Activated CD4-positive, CD25-positive, alpha-beta regulatory T cell treated with anti-CD3 and anti-CD28 coated beads, Interleukin-2, amount 50 U/mL, for 24 hours (primary cell): ENCODE results near the gene UBAC2.

Experiments
- ATAC-seq, 2 donors: fragments of 150-1000 bp; cut with Tn5 transposase; one replicate each; pipeline ENCODE4 v1.10.0; 2021; ENCODE audit warnings: mild to moderate bottlenecking in 1 of 2, moderate library complexity in 1 of 2

The UBAC2 gene

DNA sequence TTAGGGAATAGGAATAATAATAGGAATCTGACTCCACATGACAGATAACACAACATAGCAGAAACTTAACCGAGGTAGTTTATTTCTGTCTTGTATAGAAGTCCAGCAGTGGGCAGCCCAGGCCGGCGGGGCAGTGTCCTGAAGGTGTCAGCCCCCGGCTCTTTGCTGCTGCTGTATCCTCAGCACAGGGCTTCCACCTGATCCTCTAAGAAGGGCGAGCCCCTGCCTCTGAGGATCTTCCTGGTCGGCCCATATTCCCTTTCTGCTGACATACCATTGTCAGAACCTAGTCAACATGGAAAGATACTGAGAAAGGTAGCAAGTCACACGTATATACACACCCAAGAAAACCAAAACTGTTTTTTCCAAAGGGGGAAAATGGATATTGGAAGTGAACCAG lies 162.7 kb downstream of the UBAC2 start:
- ATAC-seq = no peak

DNA sequence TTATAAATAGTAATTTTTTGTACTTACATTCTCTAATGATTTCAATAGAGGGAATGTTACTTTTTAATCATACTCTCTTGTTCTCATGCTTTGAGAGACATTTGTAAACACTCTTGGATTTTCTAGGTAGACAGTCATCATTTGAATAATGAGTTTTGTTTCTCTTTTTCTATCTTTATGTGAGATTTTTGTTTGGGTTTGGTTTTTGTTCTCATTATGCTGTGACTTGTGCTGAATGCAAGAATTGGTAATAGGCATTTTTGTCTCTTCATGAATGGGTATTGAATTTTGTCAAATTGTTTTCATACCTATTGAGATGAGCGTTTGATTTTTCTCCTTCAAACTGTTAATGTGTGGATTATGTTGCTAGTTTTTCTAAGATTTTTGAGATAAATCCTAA lies 163.3 kb downstream of the UBAC2 start:
- ATAC-seq = peak; percentile 29 to 52

DNA sequence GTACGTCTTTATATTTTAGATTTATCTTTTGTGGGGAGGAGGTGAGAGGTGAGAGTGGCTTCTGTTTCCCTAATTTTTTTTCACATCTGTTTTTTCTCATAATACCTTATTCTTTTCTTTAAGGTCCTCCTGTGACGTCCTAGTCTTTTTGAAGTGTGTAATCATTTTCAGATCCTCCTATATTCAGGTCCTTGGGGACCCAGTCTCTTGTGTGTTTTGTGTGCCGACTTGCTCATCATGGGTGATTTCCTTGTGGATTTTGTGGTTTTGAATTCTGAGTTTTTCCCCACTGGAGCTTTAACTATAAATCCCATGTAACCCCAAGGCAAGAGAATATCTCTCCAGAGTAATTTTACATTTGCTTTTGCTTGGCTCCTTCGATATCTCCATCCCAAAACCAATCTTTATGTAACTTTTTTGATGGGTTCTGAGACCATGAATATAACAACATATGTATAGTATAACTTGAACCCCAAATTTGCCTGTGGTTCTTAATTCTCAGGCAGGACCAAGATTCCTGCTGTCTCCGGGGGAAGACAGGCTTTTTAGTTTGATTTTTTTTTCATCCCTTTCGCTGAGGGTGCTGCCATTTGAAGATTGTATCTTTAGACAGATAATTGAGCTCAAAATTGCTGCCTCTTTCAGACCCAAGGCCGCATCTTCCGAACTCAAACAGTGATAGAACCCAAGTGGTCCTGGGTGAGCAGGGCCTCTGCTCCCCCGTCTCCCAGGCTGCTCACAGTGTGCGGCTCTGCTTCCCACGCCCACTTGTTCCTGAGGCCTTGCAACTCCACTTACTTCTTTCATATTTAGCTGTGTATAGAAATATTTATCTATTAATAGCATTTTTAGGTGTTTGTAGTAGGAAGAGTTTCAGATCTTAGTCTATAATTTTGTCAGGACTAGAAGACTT lies 165.7 kb downstream of the UBAC2 start:
- ATAC-seq = no peak

DNA sequence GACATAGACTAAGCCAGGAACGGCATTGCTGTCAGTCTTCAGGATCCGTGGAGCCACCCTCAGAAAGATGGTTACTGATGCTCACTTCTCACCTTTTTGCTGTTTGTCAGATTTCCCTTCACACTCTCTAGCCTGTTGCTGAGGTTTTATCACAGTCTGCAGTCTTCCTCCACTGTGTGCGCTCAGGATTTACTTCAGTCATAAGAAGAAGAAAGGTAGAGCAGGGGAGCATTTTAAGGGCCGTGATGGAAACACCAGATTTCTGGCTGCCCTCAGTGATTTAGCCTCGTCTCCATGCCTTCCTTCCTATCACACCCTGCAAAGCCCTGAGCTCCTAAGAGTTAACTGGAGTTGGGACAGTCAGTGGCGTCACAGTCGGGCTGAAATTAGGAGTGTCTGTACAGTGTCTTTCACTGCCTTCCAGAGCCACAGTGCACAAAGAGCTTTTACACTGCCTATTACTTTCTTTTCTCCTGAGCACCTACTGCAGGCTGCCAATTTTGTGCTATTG lies 166.5 kb downstream of the UBAC2 start:
- ATAC-seq = peak in 1 of 2 donors; percentile 14

DNA sequence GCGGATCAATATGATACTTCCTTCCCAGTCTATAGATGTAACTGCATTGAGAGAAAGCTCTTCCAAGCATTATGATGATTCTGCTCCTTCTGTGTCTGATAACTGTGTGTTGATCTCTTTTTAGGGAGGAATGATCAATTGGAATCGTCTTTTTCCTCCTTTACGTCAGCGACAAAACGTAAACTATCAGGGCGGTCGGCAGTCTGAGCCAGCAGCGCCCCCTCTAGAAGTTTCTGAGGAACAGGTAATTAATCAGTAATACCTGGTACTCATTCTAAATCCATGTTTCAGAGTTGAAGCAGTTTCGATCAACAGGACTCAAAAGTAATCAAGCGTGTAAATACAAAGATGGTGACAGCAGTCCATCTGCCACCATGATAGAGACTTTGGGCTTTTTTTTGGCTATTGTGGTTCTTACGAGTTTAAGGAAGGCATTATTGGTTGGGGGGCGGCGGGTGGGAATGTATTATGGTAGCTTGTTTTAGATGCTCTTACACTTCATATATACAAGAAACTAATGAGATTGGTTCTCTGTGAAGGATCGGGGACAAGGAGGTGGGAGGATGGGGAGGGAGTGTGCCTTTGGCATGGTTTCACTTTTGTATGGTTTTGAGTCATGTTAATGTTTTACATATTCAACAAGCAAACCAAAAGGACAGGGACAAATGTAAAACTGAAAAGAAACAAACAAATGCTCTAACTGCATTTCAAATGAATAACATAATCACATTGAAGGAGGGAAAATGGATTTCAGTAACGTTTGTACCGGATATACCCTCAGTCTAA lies 167.2 kb downstream of the UBAC2 start:
- peak in 1 of 2 donors; percentile 34 for ATAC-seq

DNA sequence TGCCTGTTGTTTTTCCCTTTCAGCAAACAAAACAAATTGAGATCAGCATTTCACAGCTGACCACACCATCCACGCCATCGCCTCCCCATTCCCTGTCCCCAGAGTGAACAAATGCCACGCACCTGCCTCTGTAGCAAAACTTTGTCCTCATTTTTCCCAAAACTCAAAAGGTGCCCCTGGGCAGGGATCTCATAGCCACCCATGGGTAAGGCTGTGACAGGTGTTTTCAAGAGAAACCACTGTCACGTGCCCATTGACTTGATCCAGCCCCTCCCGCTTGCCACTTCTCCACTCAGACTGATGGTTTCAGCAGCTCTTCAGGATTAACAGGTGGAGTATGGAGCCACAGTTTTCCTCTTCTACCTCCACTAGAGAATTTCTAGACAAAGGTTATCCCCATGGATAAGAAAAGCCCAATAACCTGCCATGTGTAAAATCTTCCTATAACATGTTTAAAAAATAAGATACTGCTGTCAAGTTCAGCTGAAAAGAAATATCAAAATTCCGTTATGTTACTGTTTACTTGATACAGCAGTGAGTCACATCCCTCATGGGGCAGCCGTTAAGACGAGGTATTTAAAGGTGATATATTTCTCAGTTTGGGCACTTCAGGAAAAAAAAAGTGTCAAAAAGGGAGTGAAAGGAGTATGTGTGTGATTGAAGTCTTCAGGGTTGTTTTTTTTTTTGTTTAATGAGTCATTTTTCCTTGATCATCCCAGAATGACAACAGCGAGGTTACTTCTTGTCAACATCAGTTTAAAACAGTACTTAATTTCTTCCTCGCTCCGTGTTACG lies 170.0 kb downstream of the UBAC2 start:
- ATAC-seq = no peak

DNA sequence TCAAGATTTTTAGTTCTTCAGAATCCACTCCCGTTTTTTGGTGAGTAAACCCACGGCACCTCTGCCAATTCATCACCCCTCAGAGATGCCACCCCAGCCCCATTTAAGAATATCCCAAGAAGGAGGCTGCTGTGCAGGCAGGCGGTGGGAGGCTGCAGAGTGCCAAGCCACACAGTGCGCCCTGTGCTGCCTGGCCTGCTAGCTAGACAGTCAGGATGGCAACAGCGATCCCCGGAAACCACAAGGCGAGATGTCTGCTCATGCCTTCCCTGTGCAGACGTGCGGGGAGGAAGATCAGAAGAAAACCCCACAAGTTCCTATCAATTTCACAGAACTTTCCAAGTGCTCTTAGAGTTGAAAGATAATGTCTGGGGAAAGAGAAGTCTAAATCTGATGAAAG lies 171.3 kb downstream of the UBAC2 start:
- peak in 1 of 2 donors; percentile 62 for ATAC-seq

DNA sequence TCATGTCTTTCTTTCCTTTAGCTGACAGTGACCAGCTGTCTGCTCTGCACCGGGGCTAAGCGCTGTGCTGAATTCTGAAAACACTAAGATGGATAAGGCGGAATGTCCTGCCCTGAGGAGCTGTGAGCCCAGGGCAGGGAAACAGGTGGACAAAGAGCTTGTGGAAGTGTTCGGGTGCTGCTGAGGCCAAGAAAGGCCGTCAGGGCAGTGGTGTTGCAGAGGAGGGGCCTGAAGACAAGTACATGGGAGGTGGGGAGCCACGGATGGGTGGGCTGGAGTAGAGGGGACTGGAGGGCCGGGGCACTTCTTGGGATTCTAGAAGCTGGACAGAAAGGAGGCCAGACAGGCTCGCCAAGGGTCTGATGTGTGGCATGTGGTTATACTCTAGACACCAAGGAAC lies 172.8 kb downstream of the UBAC2 start:
- ATAC-seq = no peak

DNA sequence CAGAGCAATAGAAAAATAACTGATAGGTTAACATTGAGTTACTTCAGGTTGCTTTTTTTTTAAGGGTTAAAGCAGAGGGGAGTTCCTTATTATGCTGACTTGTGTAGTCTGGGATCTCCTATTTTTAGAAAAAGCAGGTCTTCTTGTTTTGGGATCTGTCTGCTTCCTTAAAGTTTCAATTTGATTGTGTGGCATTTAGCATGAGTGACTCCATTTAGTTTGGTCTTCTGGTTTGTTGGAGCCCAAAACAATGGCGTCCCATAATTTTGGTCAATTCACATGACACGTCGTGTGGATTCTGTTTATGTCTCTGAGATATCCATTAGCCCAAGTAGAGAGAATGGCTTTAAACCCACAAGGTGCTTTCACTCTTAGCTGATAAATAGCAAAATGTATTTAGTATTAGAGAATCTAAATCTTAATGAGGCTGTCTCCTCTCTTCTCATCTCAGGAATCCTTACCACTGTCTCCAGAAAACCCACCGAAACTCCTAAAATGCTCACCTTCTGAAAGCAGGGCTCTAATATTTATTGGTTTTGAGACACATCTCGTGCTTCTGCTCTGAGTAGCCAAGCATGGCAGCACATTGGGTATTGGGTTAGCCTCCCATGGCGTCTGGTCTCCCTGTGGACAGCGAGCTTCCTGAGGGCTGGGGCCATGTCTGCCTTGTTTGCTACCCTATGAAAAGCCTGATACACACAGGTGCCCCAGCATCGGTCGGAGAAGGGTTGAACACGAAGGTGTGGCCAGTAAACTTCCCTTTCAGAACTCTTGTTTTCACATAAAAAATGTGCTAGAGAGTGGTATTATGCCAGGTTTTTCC lies 173.7 kb downstream of the UBAC2 start:
- ATAC-seq = no peak

DNA sequence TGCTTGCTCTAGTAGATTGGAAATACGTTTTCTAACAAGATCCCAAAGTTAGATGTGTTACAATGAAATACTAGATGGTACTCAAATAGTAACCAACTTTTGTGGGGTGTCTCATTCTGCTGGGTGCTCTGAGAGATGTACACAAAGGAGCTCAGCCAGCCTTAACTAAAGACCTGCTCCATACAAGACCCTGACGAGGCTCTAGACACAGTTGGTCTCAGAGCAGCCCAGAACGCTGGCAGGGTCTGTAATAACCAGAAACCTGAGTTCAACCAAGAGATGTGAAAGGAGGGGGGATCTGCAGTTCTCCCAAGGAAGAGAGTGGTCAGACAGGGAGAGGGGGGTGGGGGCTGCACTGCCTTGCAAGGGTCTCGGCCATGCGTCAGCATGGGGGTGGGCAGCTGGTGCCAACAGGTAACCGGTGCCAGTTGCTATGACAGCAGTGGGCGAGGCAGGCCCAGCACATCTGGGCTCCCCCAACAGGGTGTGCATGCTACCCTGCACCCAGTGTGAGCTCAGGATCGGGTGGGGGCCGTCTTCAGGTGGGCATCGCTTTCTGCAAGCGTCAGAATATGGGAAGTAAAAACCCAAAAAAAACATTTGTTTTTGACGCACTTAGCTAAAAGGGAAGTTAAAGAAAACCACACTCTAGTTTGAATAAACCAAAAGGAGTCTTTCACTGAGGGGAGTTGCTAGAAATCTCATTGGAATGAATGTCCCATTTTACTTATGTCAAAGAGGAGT lies 174.5 kb downstream of the UBAC2 start:
- peak; percentile 25 to 37 for ATAC-seq

DNA sequence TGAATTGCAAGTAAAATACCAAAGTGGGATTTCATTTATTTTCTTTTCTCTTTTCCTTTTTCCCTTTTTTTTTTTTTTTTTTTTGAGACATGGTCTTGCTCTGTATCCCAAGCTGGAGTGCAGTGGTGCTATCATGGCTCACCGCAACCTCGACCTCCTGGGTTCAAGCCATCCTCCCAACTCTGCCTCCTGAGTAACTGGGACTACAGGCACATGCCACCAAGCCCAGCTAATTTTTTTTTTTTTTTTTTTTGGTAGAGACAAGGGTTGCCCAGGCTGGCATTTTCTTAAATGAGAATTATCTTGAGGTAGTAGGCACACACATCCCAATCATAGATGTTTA lies 175.1 kb downstream of the UBAC2 start:
- no peak for ATAC-seq

DNA sequence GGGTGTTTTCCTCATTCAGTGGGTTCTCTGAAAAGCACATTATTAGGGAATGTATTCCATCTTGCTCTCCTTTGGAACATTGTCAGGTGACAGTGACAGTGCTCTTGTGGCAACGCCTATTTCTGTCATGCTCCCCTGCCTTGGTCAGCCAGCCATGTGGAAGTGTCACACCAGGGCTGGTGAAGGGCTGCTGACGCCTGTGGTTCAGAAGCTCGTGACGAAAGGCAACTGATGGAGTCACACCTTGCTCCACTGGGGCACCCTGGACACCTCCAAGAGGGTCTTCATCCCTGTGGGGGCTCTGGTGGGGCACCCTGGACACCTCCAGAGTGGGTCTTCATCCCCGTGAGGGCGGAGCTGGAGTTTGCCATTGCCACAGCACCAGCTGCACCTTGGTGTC lies 175.5 kb downstream of the UBAC2 start:
- ATAC-seq = no peak

DNA sequence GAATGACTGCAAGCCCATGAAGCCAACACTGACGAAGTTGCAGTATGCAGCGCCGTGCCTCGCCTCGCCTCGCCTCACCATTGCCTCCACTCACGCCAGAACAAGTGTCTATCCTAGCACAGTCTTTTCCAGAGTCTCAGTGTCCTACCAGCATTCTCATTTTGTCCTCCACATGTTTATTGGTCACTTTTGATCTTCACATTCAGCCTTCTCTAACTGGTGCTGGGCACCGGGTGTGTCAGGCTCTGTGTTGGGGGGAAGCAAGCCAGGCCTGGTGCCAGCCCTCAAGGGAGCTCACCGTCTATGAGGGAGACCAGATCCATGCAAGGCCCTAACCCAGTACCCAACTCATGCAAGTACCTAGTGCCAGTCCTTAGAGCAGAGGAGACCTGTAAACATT lies 176.3 kb downstream of the UBAC2 start:
- no peak for ATAC-seq

DNA sequence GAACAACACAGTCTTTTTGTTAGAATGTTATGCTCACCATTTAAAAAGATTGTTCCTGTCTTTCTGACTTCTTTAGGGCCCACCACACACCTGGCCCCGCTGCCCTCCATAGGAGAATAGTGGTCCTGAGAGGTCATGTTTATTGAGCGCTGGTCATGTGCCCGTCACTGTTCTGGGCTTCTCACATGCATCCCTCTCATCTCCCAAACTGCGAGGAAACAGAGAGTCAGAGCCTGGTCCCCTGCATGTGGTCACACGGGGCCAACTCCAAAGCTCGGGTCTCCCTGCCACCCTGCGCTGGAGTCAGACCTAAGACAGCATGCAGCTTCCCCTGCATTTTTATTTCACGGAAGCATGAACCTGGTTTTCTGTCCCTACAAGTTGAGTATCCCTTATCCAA lies 177.0 kb downstream of the UBAC2 start:
- no peak for ATAC-seq

DNA sequence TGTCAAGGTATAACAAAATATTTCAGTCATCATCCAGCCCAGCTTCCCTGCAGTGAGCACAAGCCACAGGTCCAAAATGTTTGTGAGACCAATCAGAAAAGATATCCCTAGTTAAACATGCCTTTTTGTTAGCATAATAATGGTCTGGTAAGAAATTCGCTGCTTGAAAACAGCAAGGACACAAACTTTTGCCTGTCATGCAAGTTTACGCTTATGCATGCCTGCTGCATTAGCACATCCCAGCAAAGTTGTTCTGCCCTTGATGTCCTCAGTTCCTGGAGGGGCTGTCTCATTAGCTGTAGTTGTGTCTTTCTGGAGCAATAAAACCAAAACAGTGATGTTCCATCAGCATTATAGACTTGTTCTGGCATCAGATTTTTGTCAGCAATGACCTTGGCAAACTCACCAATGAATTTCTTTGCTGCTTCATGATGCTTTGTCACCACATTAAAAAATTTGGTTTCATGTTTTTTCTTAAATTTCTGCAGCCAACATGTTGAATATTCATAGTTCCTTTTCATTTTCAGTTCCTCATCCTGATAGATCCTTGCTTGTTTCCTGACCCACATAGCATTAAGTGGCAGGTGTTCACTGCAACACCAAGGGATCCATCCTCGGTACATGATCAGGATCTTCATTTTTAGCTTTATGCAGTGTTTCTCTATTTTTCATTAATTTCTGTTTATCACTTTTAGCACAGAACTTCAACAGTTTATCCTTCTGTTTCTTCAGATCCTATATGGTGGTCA lies 178.5 kb downstream of the UBAC2 start:
- ATAC-seq = no peak

DNA sequence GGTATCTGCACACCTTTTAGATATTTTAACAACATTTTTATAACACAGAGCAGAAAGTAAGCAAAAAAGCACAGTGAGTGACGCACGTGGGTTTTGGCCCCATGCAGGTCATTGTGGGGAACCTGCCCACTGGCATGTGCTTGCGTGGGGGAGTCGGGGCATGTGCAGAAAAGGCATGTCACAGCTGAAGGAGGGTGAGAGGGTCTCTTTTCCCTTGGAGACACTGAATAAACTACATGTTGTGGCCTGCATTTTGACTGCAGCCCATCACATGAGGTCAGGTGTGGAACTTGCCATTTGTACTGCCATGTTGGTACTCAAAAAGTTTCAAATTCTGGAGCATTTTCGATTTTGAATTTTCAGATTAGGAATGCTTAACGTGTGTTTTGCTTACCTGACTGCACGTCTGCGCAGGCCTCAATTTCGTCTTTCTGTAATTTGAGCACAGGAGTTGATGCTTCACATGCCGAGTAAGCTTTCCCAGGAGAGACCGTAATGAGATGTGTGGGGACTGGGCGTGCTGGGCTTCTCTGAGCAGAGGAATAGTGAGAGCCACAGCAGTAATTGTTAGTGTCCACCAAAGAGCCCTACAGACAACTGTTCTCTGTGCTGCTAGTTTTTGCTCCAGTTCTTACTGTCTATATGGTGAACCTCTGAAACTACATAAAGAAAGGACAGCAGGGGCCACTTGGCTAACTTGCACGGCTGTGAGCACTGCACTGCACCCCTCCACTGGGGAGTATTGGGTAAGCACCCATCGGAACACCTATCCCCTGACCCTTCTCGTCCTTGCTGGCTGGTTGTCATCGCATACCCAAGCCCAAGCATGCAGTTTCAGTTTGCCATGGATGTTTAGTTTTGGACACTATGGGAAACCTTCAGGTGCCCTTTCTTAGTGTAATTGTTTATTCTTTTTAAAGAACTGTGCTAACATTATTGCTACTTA lies 179.5 kb downstream of the UBAC2 start:
- no peak for ATAC-seq

DNA sequence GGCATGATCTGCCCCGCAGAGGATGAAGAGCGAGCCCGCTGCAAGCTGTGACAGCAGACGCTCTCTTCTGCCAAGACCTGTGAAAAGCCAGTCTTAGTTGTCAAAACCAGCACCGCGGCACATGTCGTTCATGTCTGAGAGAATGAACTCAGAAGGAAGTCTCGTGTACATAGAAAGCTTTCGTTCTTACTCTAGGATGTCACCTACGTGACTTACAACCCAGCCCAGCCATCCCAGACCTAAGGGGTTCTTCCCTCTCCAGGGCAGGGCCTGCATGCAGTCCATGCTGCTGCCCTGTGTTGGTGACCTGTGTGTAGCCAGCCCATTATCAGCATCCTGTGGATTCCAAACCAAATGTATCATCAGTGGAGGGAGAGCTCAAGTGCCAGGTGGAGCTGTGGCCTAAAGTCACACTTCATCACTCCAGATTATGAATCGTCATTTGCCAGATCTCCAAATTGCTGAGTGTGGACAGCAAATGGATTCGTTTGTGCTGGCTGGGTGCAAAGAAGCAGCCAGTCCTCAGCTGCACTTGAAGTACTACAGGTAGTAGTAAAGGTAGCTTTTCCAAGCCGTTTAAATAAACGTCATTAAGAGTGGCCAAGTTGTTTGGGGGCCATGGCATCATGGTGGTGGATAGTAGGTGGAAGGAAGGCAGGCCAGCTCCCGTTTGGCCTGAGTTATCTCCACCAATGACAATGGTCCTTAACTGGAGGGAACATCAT lies 180.4 kb downstream of the UBAC2 start:
- peak; percentile 81 to 83 for ATAC-seq

DNA sequence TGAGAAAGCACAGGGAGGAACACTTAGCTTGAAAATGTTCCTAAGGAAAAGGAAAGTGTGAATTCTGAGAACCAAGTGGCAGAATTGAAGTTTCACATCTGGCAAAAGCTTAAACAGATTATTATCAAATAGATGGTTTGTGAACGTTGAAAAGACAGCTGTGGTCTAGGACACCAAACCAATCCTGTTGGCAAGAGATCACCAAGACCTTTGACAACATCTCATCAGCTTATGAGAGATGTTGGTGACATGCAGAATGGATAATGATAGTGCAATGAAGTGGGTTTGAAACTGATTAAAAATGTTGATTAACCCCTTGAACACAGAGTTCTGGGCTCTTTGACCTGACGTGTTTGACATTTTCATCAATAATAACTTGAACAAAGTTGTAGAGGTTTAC lies 181.1 kb downstream of the UBAC2 start:
- ATAC-seq = no peak
